Small intestine (tissue), 16 donors: ENCODE measurements around the gene PRRT3. TPM values are rescaled to one million over a fixed set of nuclear protein-coding genes. Genes with fewer than 3 reads are reported as not detected.

ENCODE experiments used
- DNase-seq, 2 donors: peaks; one replicate each; pipeline versions ENCODE4 v3.0.0 to v3.0.0-alpha.2; 2013
- FAIRE-seq: peaks from 2 replicates; lab custom pipeline; 2012; peaks lifted over from hg19 to GRCh38; lab: Jason Lieb, UNC
- H3K27ac ChIP-seq, 3 donors: one replicate each; pipeline ENCODE4 v1.5.1; 2013; ENCODE audit warnings: low read length in 2 of 3, mild to moderate bottlenecking in 2 of 3, control low read depth in 1 of 3, inconsistent platforms in 1 of 3, low read depth in 1 of 3, moderate library complexity in 1 of 3
- H3K27me3 ChIP-seq, 3 donors: one replicate each; pipeline ENCODE4 v1.6.1; 2013; ENCODE audit warnings: low read length in 3 of 3, inconsistent platforms in 1 of 3; ENCODE audit not compliant: control insufficient read depth in 3 of 3, insufficient read depth in 3 of 3
- H3K36me3 ChIP-seq, 3 donors: one replicate each; pipeline ENCODE4 v1.6.1; 2013; ENCODE audit warnings: low read length in 3 of 3, inconsistent platforms in 1 of 3, low read depth in 1 of 3, mild to moderate bottlenecking in 1 of 3, moderate library complexity in 1 of 3; ENCODE audit not compliant: control insufficient read depth in 3 of 3, insufficient read depth in 2 of 3
- H3K4me1 ChIP-seq, 3 donors: one replicate each; pipeline ENCODE4 v1.6.1; 2013; ENCODE audit warnings: low read length in 2 of 3, inconsistent platforms in 1 of 3, low read depth in 1 of 3, mild to moderate bottlenecking in 1 of 3, moderate library complexity in 1 of 3; ENCODE audit not compliant: control insufficient read depth in 3 of 3, insufficient read depth in 2 of 3
- H3K4me3 ChIP-seq, 3 donors: one replicate each; pipeline ENCODE4 v1.5.1; 2013; ENCODE audit warnings: low read length in 3 of 3, control low read depth in 1 of 3, inconsistent platforms in 1 of 3, low read depth in 1 of 3, mild to moderate bottlenecking in 1 of 3, moderate library complexity in 1 of 3
- H3K9me3 ChIP-seq, 2 donors: one replicate each; pipeline ENCODE4 v1.6.1; 2013; ENCODE audit warnings: low read depth in 1 of 2, low read length in 1 of 2; ENCODE audit not compliant: control insufficient read depth in 2 of 2, insufficient read depth in 1 of 2
- WGBS, 3 donors: extraction: QIAGEN DNeasy Blood & Tissue Kit; methylation state at CpG; one replicate each; pipeline ENCODE4 v1.1.7; 2013; 5-methylcytosine and 5-hydroxymethylcytosine counted together
- long read RNA-seq, 10 donors: transcript quantifications; one replicate each; lab custom pipeline, GENCODE V29; 2026
- polyA plus RNA-seq, 4 donors: library from polyadenylated mRNA; stranded (reverse) in 3 of 4; unstranded in 1 of 4; fragments of 200-250 nt in 3 of 4; fragments of 120-200 nt in 1 of 4; gene quantifications; one replicate each; pipeline versions ENCODE4 v1.2.1 to v1.2.3, GENCODE V29; 2013
- donor health status: healthy with polysubstance abuse.
- donor health status: control.
- donor health status: control.
- donor health status: Bipolar disorder and iron deficiency.
- donor health status: healthy.

Gene PRRT3
- polyA plus RNA-seq: 1 to 10 TPM in 1 of 4 donors, under 1 TPM in 3; 0.45 to 1.3 (median 0.82) TPM
- long read RNA-seq, donor 1: 0 reads
- long read RNA-seq, donor 2: 0 reads
- long read RNA-seq, donor 3: 0 reads
- long read RNA-seq, donor 4: 0 reads
- long read RNA-seq, donor 5: 0 reads
- long read RNA-seq, donor 6: 0 reads
- long read RNA-seq, donor 7: 0 reads
- long read RNA-seq, donor 8: 0 reads
- long read RNA-seq, donor 9: 0 reads
- long read RNA-seq, donor 10: 0 reads

DNA sequence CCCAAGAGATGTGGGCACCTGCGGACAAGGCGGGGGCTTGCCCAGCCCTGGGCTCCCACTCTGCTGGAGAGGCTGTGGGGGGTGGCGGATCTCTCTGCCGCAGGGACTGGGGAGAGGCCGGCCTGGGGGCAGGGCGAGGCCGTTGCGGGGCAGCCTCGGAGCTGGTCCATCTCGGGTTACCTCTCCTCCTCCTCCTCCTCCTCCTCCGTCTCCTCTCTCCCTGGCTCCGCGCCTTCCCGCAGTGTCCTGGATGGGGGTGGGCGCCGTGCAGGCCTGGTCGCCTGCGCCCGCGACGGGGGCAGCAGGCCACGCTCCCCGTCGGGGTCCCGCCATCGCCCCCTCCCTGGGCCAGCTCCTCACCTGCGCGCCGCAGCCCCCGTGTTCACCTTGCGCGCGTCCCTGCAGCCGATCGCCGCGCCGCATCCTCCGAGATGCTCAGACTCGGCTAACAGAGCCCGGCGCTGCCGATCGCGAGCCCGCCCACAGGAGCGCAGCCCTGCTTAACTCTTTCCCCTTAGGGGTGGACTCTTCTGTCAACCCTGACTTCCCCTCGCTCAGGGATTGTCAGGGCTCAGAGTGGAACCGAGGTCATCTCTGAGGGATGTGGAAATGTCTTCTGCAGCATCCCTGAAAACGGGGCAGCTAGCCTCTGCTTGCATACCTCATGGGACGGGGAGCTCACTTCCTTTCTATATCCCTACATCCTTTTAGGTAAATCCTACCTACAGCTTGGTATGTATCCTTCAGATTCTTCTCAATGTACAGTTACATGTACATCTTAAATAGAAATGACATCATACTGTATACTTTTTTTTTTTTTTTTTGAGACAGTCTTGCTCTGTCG is at the start of gene PRRT3:
Gene PRRT3, minus strand, starts transcription at position 447 of the 844 bp plus-strand sequence. CDS start 2,293 bp downstream, outside the sequence.
- no peak within 1 kb of the TSS for H3K27ac ChIP-seq
- FAIRE-seq (no peak), DNase-seq (peak in 1 of 2 donors; percentile 53)
- H3K27me3 ChIP-seq: peaks cover 0 to 7% (median 0%) of the 10 kb centered on the region in 3 donors
- no peaks in the 10 kb centered on the region for H3K9me3 ChIP-seq
- peaks cover 0 to 8% (median 0%) of the 10 kb centered on the region in 3 donors for H3K4me1 ChIP-seq
- peaks cover 0 to 19% (median 0%) of the 10 kb centered on the region in 3 donors for H3K36me3 ChIP-seq
- H3K4me3 ChIP-seq: peak within 1 kb of the TSS in 2 of 3 donors; percentile 35 to 53
- 1 to 4% (median 3%) methylated on average over 32 to 52 of the region's 52 CpGs for WGBS, 3 donors

GRCh38 chr3:10000686-10001085 is 48.5 kb upstream of the PRRT3 start:
- Histone ChIP-seq H3K27ac (no peak overlapping the region), H3K4me3 (no peak overlapping the region), H3K9me3 (no peaks in the 10 kb centered on the region), H3K36me3 (peaks cover 0 to 31% (median 0%) of the 10 kb centered on the region in 3 donors), H3K4me1 (no peaks in the 10 kb centered on the region), H3K27me3 (no peaks in the 10 kb centered on the region)
- DNase-seq (no peak), FAIRE-seq (no peak)
- 93 to 97% (median 96%) methylated on average over 7 of the region's 7 CpGs for WGBS, 3 donors

DNA sequence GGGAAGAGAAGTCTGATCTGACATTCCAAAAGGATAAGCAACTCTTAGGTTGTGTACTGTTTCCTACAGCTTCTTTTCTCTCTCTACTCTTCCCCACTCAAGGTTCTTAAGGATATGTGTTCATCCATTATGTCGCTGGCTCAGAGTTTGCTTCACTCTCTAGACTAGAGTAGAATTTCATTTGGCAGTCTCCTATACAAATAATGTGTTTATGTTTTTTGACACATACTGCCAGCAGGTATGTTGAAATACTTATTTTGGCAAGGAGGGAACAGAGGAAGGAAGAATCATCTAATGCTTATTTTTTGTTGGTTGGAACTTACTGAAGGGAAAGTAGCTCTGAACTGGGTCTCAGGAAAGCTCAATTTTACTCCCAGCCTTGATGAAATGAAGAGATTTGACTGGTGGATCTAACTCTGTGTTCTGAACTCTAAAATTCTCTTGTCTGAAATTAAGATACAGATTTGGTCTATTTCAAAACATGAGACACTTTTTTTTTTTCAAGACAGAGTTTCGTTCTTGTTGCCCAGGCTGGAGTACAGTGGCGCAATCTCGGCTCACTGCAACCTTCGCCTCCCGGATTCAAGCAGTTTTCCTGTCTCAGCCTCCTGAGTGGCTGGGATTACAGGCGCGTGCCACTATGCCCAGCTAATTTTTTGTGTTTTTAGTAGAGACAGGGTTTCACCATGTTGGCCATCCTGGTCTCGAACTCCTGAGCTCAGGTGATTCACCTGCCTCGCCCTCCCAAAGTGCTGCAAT is 42.1 kb upstream of the PRRT3 start:
- Histone ChIP-seq H3K36me3 (peaks cover 0 to 12% (median 0%) of the 10 kb centered on the region in 3 donors), H3K9me3 (no peaks in the 10 kb centered on the region), H3K27ac (no peak overlapping the region), H3K27me3 (no peaks in the 10 kb centered on the region), H3K4me3 (no peak overlapping the region), H3K4me1 (no peaks in the 10 kb centered on the region)
- DNase-seq: no peak
- no peak for FAIRE-seq
- WGBS, 3 donors: 90 to 95% (median 93%) methylated on average over 10 of the region's 10 CpGs

DNA sequence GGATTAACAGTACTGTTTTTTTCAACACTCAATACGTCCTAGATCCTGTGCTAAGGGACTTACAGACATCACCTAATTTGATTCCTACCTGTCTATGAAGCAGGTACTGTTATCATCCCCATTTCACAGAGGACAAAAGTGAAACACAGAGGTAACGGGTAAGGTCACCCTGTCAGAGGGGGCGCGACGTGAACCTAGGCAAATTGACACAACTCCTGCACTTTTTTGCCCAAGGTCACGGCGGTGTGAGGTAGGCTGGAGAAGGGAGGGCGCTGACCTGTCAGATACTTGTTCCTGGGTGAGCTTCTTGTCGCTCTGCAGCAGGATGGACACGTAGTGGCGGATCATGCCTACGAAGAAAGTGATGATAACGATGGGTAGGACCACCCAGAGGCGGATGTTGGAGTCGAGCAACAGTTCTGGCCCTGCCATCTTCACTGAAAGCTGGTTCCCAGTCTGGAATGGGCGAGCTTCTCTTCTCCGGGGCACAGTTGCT is 34.1 kb upstream of the PRRT3 start:
- 0 to 1% (median 1%) methylated on average over 17 of the region's 17 CpGs for WGBS, 3 donors
- Histone ChIP-seq H3K36me3 (peaks cover 0 to 25% (median 0%) of the 10 kb centered on the region in 3 donors), H3K4me3 (peak overlapping the region; percentile 73 to 90 (median 88)), H3K9me3 (no peaks in the 10 kb centered on the region), H3K27me3 (no peaks in the 10 kb centered on the region), H3K27ac (peak overlapping the region in 2 of 3 donors; percentile 38 to 89), H3K4me1 (peaks cover 0 to 9% (median 3%) of the 10 kb centered on the region in 3 donors)
- FAIRE-seq: no peak
- DNase-seq: no peak

DNA sequence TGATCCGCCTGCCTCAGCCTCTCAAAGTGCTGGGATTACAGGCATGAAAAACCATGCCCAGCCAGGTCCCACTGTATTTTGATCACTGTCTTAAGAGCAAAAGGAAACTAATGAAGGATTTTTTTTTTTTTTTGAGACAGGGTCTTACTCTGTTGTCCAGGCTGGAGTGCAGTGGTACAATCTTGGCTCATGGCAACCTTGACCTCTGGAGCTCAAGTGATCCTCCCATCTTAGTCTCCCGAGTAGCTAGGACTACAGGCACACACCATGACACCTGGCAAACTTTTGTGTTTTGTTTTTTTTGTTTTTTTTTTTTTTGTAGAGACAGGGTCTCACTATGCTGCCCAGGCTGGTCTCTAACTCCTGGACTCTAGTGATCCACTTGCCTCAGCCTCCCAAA is 28.0 kb upstream of the PRRT3 start:
- FAIRE-seq (no peak), DNase-seq (no peak)
- Histone ChIP-seq H3K4me1 (peaks cover 0 to 1% (median 0%) of the 10 kb centered on the region in 3 donors), H3K27ac (no peak overlapping the region), H3K36me3 (peaks cover 0 to 43% (median 8%) of the 10 kb centered on the region in 3 donors), H3K9me3 (no peaks in the 10 kb centered on the region), H3K4me3 (no peak overlapping the region), H3K27me3 (no peaks in the 10 kb centered on the region)
- 88 to 95% (median 95%) methylated on average over 2 of the region's 2 CpGs for WGBS, 3 donors

GRCh38 chr3:9978710-9979305 is 26.6 kb upstream of the PRRT3 start:
- Histone ChIP-seq H3K4me3 (no peak overlapping the region), H3K9me3 (no peaks in the 10 kb centered on the region), H3K27ac (no peak overlapping the region), H3K4me1 (no peaks in the 10 kb centered on the region), H3K27me3 (no peaks in the 10 kb centered on the region), H3K36me3 (peaks cover 0 to 39% (median 8%) of the 10 kb centered on the region in 3 donors)
- WGBS, 3 donors: 84 to 88% (median 86%) methylated on average over 8 of the region's 8 CpGs
- FAIRE-seq (no peak), DNase-seq (no peak)

DNA sequence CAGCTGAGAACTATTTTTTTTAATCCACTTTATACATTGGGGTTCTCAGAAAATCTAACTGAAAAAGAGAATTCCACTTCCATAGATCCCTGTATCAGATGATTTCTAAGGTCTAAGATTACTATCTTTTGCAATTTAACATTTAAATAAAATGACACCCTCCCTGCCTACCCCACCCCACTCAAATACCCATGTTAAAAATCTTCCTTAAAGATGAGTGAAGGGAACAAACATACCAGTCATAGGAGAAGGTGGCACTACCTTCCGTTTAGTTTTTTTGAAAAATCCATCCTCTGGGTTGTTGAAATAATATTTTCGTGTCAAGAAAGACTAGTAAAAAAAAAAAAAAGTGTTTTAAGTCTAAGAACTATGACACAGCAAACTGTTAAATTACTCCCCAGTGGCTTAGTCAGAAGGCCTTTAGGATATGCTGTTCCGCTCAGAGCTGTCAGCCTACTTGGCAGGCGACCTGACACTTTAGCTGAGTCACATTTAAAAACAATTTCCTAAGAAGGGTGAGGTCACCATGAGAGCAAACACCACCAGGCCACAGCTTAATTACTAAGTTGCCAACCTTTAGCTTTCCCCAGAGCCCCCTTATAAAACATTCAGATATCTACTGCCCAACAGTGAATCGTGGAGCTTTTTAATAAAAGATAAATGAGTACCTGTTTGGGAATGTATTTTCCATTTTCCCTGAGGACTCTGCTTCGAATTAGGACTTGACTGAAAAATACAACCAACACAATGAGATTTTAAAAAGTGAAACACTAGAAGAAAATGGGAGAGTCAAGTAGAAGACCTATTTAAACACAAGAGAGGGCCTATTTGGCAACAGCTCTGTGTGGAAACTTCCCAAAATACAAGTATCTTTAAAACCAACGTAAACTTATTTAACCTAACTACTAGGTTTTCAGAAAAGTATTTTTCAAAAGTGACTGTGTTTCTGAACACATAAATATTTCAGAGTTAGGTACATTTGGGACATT is 24.8 kb upstream of the PRRT3 start:
- Histone ChIP-seq H3K4me3 (no peak overlapping the region), H3K9me3 (no peaks in the 10 kb centered on the region), H3K4me1 (no peaks in the 10 kb centered on the region), H3K36me3 (peaks cover 4 to 41% (median 13%) of the 10 kb centered on the region in 3 donors), H3K27ac (no peak overlapping the region), H3K27me3 (no peaks in the 10 kb centered on the region)
- WGBS, 3 donors: 57 to 67% (median 65%) methylated on average over 7 of the region's 7 CpGs
- FAIRE-seq: no peak
- DNase-seq: peak; percentile 9 to 33
